Measurements from ENCODE around the gene SAMD4A.
A peak's percentile ranks its signal among the peaks of the same experiment; 100 is the strongest.

Gene SAMD4A

GRCh38 chr14:54564868-54565784, 1.8 kb upstream of the SAMD4A start:
- peak overlapping the region; percentile 22; the same call in 1 of the 2 replicates for H3K9ac ChIP-seq (ENCODE audit: low read length)
- H3K9me2 ChIP-seq (ENCODE audit: low read depth, low read length), result no peaks in the 10 kb centered on the region
- H3K27ac ChIP-seq (ENCODE audit: low read depth, low read length, poor library complexity, severe bottlenecking), result no peak overlapping the region
- TF ChIP-seq CTCF (IDR thresholded peaks at IDR 0.05; ENCODE audit: low read length), result 0 out of 2 replicates have a peak, but pooled peaks have one; percentile 12
- TF ChIP-seq EZH2 (IDR thresholded peaks at IDR 0.05; ENCODE audit: borderline replicate concordance, low read length), result no peak
- peak overlapping the region; percentile 76 for H3K4me3 ChIP-seq (ENCODE audit: low read depth, low read length, poor library complexity, severe bottlenecking)
- H2AFZ ChIP-seq (ENCODE audit: low read length), result no peak overlapping the region
- H3K79me2 ChIP-seq (ENCODE audit: insufficient read depth, low read length), result no peaks in the 10 kb centered on the region
- peaks cover 32% of the 10 kb centered on the region for H3K4me1 ChIP-seq (ENCODE audit: insufficient read depth, low read length, severe bottlenecking)
- no peaks in the 10 kb centered on the region for H4K20me1 ChIP-seq (ENCODE audit: insufficient read depth, low read length)
- no peaks in the 10 kb centered on the region for H3K9me3 ChIP-seq (ENCODE audit: low read length)
- peak overlapping the region; percentile 99 for H3K4me2 ChIP-seq (ENCODE audit: low read length)
- H3K27me3 ChIP-seq (ENCODE audit: insufficient read depth, low read length), result no peaks in the 10 kb centered on the region
- H3K36me3 ChIP-seq (ENCODE audit: insufficient read depth, low read length), result no peaks in the 10 kb centered on the region
- H3F3A ChIP-seq (ENCODE audit: insufficient read depth, low read length), result no peaks in the 10 kb centered on the region

GRCh38 chr14:54565785-54566409, 1.0 kb upstream of the SAMD4A start:
- TF ChIP-seq EZH2 (IDR thresholded peaks at IDR 0.05; ENCODE audit: borderline replicate concordance, low read length) (no peak), CTCF (IDR thresholded peaks at IDR 0.05; ENCODE audit: low read length) (no peak)
- Histone ChIP-seq H3K4me1 (ENCODE audit: insufficient read depth, low read length, severe bottlenecking) (peaks cover 32% of the 10 kb centered on the region), H3K36me3 (ENCODE audit: insufficient read depth, low read length) (no peaks in the 10 kb centered on the region), H3K9ac (ENCODE audit: low read length) (peak overlapping the region; percentile 46; the same call in 1 of the 2 replicates), H3K27ac (ENCODE audit: low read depth, low read length, poor library complexity, severe bottlenecking) (no peak overlapping the region), H2AFZ (ENCODE audit: low read length) (no peak overlapping the region), H3K79me2 (ENCODE audit: insufficient read depth, low read length) (no peaks in the 10 kb centered on the region), H3K4me3 (ENCODE audit: low read depth, low read length, poor library complexity, severe bottlenecking) (peak overlapping the region; percentile 76), H3K4me2 (ENCODE audit: low read length) (peak overlapping the region; percentile 99), H3F3A (ENCODE audit: insufficient read depth, low read length) (no peaks in the 10 kb centered on the region), H4K20me1 (ENCODE audit: insufficient read depth, low read length) (no peaks in the 10 kb centered on the region), H3K27me3 (ENCODE audit: insufficient read depth, low read length) (no peaks in the 10 kb centered on the region), H3K9me2 (ENCODE audit: low read depth, low read length) (no peaks in the 10 kb centered on the region), H3K9me3 (ENCODE audit: low read length) (no peaks in the 10 kb centered on the region)

GRCh38 chr14:54567224-54567638, 303 bp downstream of the SAMD4A start:
- TF ChIP-seq CTCF (IDR thresholded peaks at IDR 0.05; ENCODE audit: low read length) (no peak), EZH2 (IDR thresholded peaks at IDR 0.05; ENCODE audit: borderline replicate concordance, low read length) (no peak)
- Histone ChIP-seq H3K4me1 (ENCODE audit: insufficient read depth, low read length, severe bottlenecking) (peaks cover 32% of the 10 kb centered on the region), H3K9ac (ENCODE audit: low read length) (peak overlapping the region; percentile 66), H3K27me3 (ENCODE audit: insufficient read depth, low read length) (no peaks in the 10 kb centered on the region; the same call in 1 of the 2 replicates), H4K20me1 (ENCODE audit: insufficient read depth, low read length) (no peaks in the 10 kb centered on the region), H3K4me2 (ENCODE audit: low read length) (peak overlapping the region; percentile 99), H2AFZ (ENCODE audit: low read length) (0 out of 2 replicates have a peak overlapping the region, but pooled peaks have one; percentile 71), H3K4me3 (ENCODE audit: low read depth, low read length, poor library complexity, severe bottlenecking) (peak overlapping the region; percentile 76), H3K9me2 (ENCODE audit: low read depth, low read length) (no peaks in the 10 kb centered on the region), H3K9me3 (ENCODE audit: low read length) (peaks cover 4% of the 10 kb centered on the region; the same call in 1 of the 2 replicates), H3F3A (ENCODE audit: insufficient read depth, low read length) (no peaks in the 10 kb centered on the region), H3K27ac (ENCODE audit: low read depth, low read length, poor library complexity, severe bottlenecking) (no peak overlapping the region), H3K36me3 (ENCODE audit: insufficient read depth, low read length) (no peaks in the 10 kb centered on the region), H3K79me2 (ENCODE audit: insufficient read depth, low read length) (no peaks in the 10 kb centered on the region)

Data from OCI-LY1 (cell line).